ENCODE measurements around the gene RAB20. TPM values are rescaled to one million over a fixed set of nuclear protein-coding genes. Genes with fewer than 3 reads are reported as not detected.

RAB20 gene
- total RNA-seq, 1 experiment from 2014 or later: 1.7 TPM

- peaks cover 13% of the 10 kb centered on the region for H3K36me3 Mint-ChIP-seq (ENCODE audit: insufficient read depth, unreplicated experiment)
- intact Hi-C loops (cut with micrococcal nuclease): no loop called here
- BruUV-seq (replicated peaks): no TSS peak
- H3K9me3 Mint-ChIP-seq (ENCODE audit: unreplicated experiment): no peaks in the 10 kb centered on the region
- H3K4me1 Mint-ChIP-seq (ENCODE audit: insufficient read depth, unreplicated experiment): no peaks in the 10 kb centered on the region
- H3K27ac Mint-ChIP-seq (ENCODE audit: low read depth, unreplicated experiment): peak overlapping the region; percentile 22
- no peak for DNase-seq (ENCODE audit: unreplicated experiment)
- CTCF ChIA-PET: interaction anchor here (0.7 to 1.0 kb wide), 2 partner anchors 17 to 19 kb away, joined by 3 read pairs; no protein-coding TSS in a partner anchor
- no peak overlapping the region for H3K4me3 Mint-ChIP-seq (ENCODE audit: unreplicated experiment)
- H3K27me3 Mint-ChIP-seq (ENCODE audit: insufficient read depth, unreplicated experiment): no peaks in the 10 kb centered on the region
- no peak for TF ChIP-seq CTCF (IDR thresholded peaks at IDR 0.05; ENCODE audit: unreplicated experiment)
- POLR2A ChIA-PET: interaction anchor here (0.6 kb wide), 1 partner anchor 971 kb away, joined by 3 read pairs; no protein-coding TSS in a partner anchor
Measured at GRCh38 chr13:110474713-110475112, 86.8 kb downstream of the RAB20 start.

Other genes starting within 250 kb of the RAB20 start
- 27.7 and 28.3 TPM in 2 replicates for gene NAXD, start 53.8 kb upstream of the RAB20 start, total RNA-seq (2022)
- gene CARS2, start 144.4 kb upstream of the RAB20 start, total RNA-seq (2022): 104 and 121 TPM in 2 replicates
- gene ING1, start 152.0 kb upstream of the RAB20 start, total RNA-seq (2022): 7.4 and 10.0 TPM in 2 replicates